GM23338 (cell line): ENCODE data around the gene ITGA2. TPM values are rescaled to one million over a fixed set of nuclear protein-coding genes. Genes with fewer than 3 reads are reported as not detected.

Experiments used
- ATAC-seq: fragments of 200-7000 bp; cut with Tn5 transposase; 3 replicates; pipeline ENCODE4 v1.9.1; 2020
- DNase-seq: peaks from one replicate; pipeline ENCODE4 v3.0.0-alpha.2; 2015; ENCODE audit warnings: low spot score
- H2AFZ ChIP-seq: fragments of 200-600 bp; sonication (generic); 2 replicates; pipeline ENCODE4 v1.8.0; 2016; ENCODE audit warnings: antibody characterized with exemption, mild to moderate bottlenecking, moderate library complexity
- H3F3A ChIP-seq: fragments of 200-600 bp; sonication (generic); replicated peaks from 2 replicates; pipeline ENCODE4 v1.8.0; 2017; ENCODE audit warnings: antibody characterized with exemption, mixed run types, low read depth
- H3K27ac ChIP-seq: fragments of 200-600 bp; sonication (generic); 2 replicates; pipeline ENCODE4 v1.6.1; 2016; ENCODE audit warnings: low read depth
- H3K27me3 ChIP-seq: fragments of 200-600 bp; sonication (generic); 2 replicates; pipeline ENCODE4 v1.8.0; 2016; ENCODE audit warnings: mild to moderate bottlenecking, mixed run types, moderate library complexity; ENCODE audit not compliant: insufficient read depth
- H3K36me3 ChIP-seq: fragments of 200-600 bp; sonication (generic); 2 replicates; pipeline ENCODE4 v1.8.0; 2016; ENCODE audit warnings: mild to moderate bottlenecking; ENCODE audit not compliant: insufficient read depth
- H3K4me1 ChIP-seq: fragments of 200-600 bp; sonication (generic); 2 replicates; pipeline ENCODE4 v1.8.0; 2016; ENCODE audit warnings: mild to moderate bottlenecking, moderate library complexity; ENCODE audit not compliant: insufficient read depth
- H3K4me2 ChIP-seq: fragments of 200-600 bp; sonication (generic); 2 replicates; pipeline ENCODE4 v1.7.1; 2017; ENCODE audit warnings: mixed run types
- H3K4me3 ChIP-seq: fragments of 200-600 bp; sonication (generic); 2 replicates; pipeline ENCODE4 v1.6.1; 2016; ENCODE audit warnings: mixed run types
- H3K79me2 ChIP-seq: fragments of 200-600 bp; sonication (generic); replicated peaks from 2 replicates; pipeline ENCODE4 v1.8.0; 2017; ENCODE audit warnings: mild to moderate bottlenecking; ENCODE audit not compliant: insufficient read depth
- H3K9me2 ChIP-seq: fragments of 200-600 bp; sonication (generic); 2 replicates; pipeline ENCODE4 v1.8.0; 2017; ENCODE audit not compliant: insufficient read depth
- H4K20me1 ChIP-seq: fragments of 200-600 bp; sonication (generic); replicated peaks from 2 replicates; pipeline ENCODE4 v1.8.0; 2017; ENCODE audit warnings: mild to moderate bottlenecking; ENCODE audit not compliant: insufficient read depth
- H3K27ac Mint-ChIP-seq: 2 replicates; pipeline ENCODE4 v1.8.0; 2020; ENCODE audit warnings: inconsistent platforms, mild to moderate bottlenecking, moderate library complexity, mixed read lengths
- H3K27me3 Mint-ChIP-seq: 3 replicates; pipeline ENCODE4 v1.8.0; 2022; ENCODE audit warnings: low read depth, mild to moderate bottlenecking, moderate library complexity, mixed read lengths, inconsistent platforms; ENCODE audit not compliant: insufficient read depth, poor library complexity
- H3K36me3 Mint-ChIP-seq: 3 replicates; pipeline ENCODE4 v1.8.0; 2021; ENCODE audit warnings: low read depth, mild to moderate bottlenecking, inconsistent platforms, moderate library complexity, mixed read lengths
- H3K4me1 Mint-ChIP-seq: 3 replicates; pipeline ENCODE4 v1.8.0; 2020; ENCODE audit warnings: mild to moderate bottlenecking, inconsistent platforms, mixed read lengths
- H3K4me3 Mint-ChIP-seq: 3 replicates; pipeline ENCODE4 v1.8.0; 2021; ENCODE audit warnings: moderate library complexity, mild to moderate bottlenecking, inconsistent platforms, mixed read lengths
- H3K9me3 Mint-ChIP-seq: 3 replicates; pipeline ENCODE4 v1.8.0; 2020; ENCODE audit warnings: moderate library complexity, mild to moderate bottlenecking, inconsistent platforms, mixed read lengths
- CREB1 ChIP-seq: fragments of 250-450 bp; sonication (Bioruptor Pico); IDR thresholded peaks from 2 replicates; pipeline ENCODE4 v1.5.0; 2020; ENCODE audit warnings: low read depth, mild to moderate bottlenecking, moderate library complexity
- EZH2 ChIP-seq: fragments of 200-600 bp; sonication (generic); IDR thresholded peaks from one replicate; pipeline ENCODE4 v1.8.0; 2017; ENCODE audit warnings: antibody characterized with exemption, mild to moderate bottlenecking, low read depth; ENCODE audit not compliant: unreplicated experiment
- EZH2phosphoT487 ChIP-seq: fragments of 200-600 bp; sonication (generic); IDR thresholded peaks from one replicate; pipeline ENCODE4 v1.8.1; 2018; ENCODE audit warnings: antibody characterized with exemption; ENCODE audit not compliant: unreplicated experiment
- JUNB ChIP-seq: IDR thresholded peaks from one replicate; pipeline ENCODE4 v1.6.1; 2016; ENCODE audit warnings: antibody characterized with exemption; ENCODE audit not compliant: unreplicated experiment
- NANOG ChIP-seq: IDR thresholded peaks from 2 replicates; pipeline ENCODE4 v1.6.1; 2016; ENCODE audit warnings: antibody characterized with exemption, borderline replicate concordance
- POLR2AphosphoS5 ChIP-seq: IDR thresholded peaks from 2 replicates; pipeline ENCODE4 v1.6.1; 2016; ENCODE audit warnings: antibody characterized with exemption, low read depth
- STAT1 ChIP-seq: IDR thresholded peaks from one replicate; pipeline ENCODE4 v1.6.1; 2016; ENCODE audit warnings: antibody characterized with exemption; ENCODE audit not compliant: unreplicated experiment
- ZNF114 ChIP-seq: fragments of 250-450 bp; sonication (Bioruptor Pico); IDR thresholded peaks from 2 replicates; pipeline ENCODE4 v1.5.0; 2020; ENCODE audit warnings: mild to moderate bottlenecking, moderate library complexity
- ZNF331 ChIP-seq: fragments of 250-450 bp; sonication (Bioruptor Pico); IDR thresholded peaks from 2 replicates; pipeline ENCODE4 v1.5.0; 2020; ENCODE audit warnings: low read depth, mild to moderate bottlenecking, moderate library complexity
- ZNF462 ChIP-seq: fragments of 250-450 bp; sonication (Bioruptor Pico); IDR thresholded peaks from 2 replicates; pipeline ENCODE4 v1.5.0; 2020; ENCODE audit warnings: mild to moderate bottlenecking, moderate library complexity
- polyA plus RNA-seq: library from polyadenylated mRNA; unstranded; fragments of >200 nt; fragmentation: Nextera tagmentation; extraction: Ambion mirVana; gene quantifications from 2 replicates; pipeline ENCODE4 v1.2.1, GENCODE V29; 2016
- total RNA-seq: library from RNA; depleted of rRNA; stranded (reverse); fragments of >200 nt; shearing (Covaris generic); gene quantifications from 2 replicates; pipeline ENCODE4 v1.2.3, GENCODE V29; 2014
- TF ChIP-seq, protein P1 (sequence below): IDR thresholded peaks from one replicate; pipeline ENCODE4 v1.6.1; 2018; ENCODE audit warnings: antibody characterized with exemption; ENCODE audit not compliant: unreplicated experiment
- TF ChIP-seq, protein P2 (sequence below), 2 experiments: fragments of 200-600 bp in 1 of 2; sonication (generic) in 1 of 2; conservative IDR thresholded peaks; 2 replicates each; pipeline versions ENCODE4 v1.5.1 to v1.6.1; 2016 to 2017; ENCODE audit warnings: antibody characterized with exemption in 2 of 2, low read depth in 2 of 2, mild to moderate bottlenecking in 2 of 2, moderate library complexity in 1 of 2
- TF ChIP-seq, protein P3 (sequence below): IDR thresholded peaks from 2 replicates; pipeline ENCODE4 v1.6.1; 2016; ENCODE audit warnings: antibody characterized with exemption

Gene ITGA2
- total and polyA plus RNA-seq, 2 experiments from 2014 or later, result 2.6 to 7.1 TPM

DNA sequence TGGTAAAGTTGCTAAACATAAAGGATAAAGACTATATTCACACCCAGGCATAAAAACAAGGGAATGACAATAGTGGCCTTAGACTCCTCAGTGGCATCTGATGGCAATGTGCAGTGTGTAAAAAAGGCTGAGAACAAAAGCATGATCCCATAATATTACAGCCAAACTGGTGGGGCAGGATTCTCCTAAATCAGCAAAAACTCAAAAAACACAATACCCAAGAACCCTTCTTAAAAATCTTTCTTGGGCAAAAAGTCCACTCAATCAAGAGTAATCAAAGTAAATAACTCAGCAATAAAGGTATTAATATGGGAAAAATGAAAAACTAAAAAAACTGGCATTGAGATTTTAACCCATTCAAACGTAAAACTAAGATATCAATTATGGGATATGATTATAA, 122.0 kb downstream of the ITGA2 start:
- Mint-ChIP-seq H3K9me3 (no peaks in the 10 kb centered on the region), H3K4me1 (peaks cover 12% of the 10 kb centered on the region), H3K27me3 (peaks cover 2% of the 10 kb centered on the region), H3K27ac (no peak overlapping the region), H3K4me3 (no peak overlapping the region), H3K36me3 (peaks cover 4% of the 10 kb centered on the region; the same call in 2 of the 3 replicates)
- Histone ChIP-seq H3F3A (no peaks in the 10 kb centered on the region; the same call in 1 of the 2 replicates), H4K20me1 (no peaks in the 10 kb centered on the region), H3K4me3 (no peak overlapping the region), H3K9me2 (no peaks in the 10 kb centered on the region), H2AFZ (no peak overlapping the region), H3K4me1 (peaks cover 10% of the 10 kb centered on the region), H3K27me3 (no peaks in the 10 kb centered on the region), H3K36me3 (no peaks in the 10 kb centered on the region), H3K4me2 (no peak overlapping the region), H3K27ac (no peak overlapping the region), H3K79me2 (no peaks in the 10 kb centered on the region)
- ATAC-seq (no peak), DNase-seq (no peak)
- no peak for TF ChIP-seq ZNF462 (CRISPR knock-in tag)
- no peak for TF ChIP-seq POLR2AphosphoS5
- TF ChIP-seq, protein P1, sequence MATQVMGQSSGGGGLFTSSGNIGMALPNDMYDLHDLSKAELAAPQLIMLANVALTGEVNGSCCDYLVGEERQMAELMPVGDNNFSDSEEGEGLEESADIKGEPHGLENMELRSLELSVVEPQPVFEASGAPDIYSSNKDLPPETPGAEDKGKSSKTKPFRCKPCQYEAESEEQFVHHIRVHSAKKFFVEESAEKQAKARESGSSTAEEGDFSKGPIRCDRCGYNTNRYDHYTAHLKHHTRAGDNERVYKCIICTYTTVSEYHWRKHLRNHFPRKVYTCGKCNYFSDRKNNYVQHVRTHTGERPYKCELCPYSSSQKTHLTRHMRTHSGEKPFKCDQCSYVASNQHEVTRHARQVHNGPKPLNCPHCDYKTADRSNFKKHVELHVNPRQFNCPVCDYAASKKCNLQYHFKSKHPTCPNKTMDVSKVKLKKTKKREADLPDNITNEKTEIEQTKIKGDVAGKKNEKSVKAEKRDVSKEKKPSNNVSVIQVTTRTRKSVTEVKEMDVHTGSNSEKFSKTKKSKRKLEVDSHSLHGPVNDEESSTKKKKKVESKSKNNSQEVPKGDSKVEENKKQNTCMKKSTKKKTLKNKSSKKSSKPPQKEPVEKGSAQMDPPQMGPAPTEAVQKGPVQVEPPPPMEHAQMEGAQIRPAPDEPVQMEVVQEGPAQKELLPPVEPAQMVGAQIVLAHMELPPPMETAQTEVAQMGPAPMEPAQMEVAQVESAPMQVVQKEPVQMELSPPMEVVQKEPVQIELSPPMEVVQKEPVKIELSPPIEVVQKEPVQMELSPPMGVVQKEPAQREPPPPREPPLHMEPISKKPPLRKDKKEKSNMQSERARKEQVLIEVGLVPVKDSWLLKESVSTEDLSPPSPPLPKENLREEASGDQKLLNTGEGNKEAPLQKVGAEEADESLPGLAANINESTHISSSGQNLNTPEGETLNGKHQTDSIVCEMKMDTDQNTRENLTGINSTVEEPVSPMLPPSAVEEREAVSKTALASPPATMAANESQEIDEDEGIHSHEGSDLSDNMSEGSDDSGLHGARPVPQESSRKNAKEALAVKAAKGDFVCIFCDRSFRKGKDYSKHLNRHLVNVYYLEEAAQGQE, result no peak
- no peak for TF ChIP-seq EZH2phosphoT487
- TF ChIP-seq JUNB, result no peak
- TF ChIP-seq EZH2, result no peak
- TF ChIP-seq NANOG, result no peak
- no peak for TF ChIP-seq CREB1 (CRISPR knock-in tag)
- TF ChIP-seq ZNF114 (CRISPR knock-in tag), result no peak
- no peak for TF ChIP-seq ZNF331 (CRISPR knock-in tag)
- no peak for TF ChIP-seq STAT1
- TF ChIP-seq, protein P2, sequence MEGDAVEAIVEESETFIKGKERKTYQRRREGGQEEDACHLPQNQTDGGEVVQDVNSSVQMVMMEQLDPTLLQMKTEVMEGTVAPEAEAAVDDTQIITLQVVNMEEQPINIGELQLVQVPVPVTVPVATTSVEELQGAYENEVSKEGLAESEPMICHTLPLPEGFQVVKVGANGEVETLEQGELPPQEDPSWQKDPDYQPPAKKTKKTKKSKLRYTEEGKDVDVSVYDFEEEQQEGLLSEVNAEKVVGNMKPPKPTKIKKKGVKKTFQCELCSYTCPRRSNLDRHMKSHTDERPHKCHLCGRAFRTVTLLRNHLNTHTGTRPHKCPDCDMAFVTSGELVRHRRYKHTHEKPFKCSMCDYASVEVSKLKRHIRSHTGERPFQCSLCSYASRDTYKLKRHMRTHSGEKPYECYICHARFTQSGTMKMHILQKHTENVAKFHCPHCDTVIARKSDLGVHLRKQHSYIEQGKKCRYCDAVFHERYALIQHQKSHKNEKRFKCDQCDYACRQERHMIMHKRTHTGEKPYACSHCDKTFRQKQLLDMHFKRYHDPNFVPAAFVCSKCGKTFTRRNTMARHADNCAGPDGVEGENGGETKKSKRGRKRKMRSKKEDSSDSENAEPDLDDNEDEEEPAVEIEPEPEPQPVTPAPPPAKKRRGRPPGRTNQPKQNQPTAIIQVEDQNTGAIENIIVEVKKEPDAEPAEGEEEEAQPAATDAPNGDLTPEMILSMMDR (conservative IDR thresholded peaks at IDR 0.05; ENCODE audit: low read depth in 2 of 2), result no peak
- TF ChIP-seq, protein P3, sequence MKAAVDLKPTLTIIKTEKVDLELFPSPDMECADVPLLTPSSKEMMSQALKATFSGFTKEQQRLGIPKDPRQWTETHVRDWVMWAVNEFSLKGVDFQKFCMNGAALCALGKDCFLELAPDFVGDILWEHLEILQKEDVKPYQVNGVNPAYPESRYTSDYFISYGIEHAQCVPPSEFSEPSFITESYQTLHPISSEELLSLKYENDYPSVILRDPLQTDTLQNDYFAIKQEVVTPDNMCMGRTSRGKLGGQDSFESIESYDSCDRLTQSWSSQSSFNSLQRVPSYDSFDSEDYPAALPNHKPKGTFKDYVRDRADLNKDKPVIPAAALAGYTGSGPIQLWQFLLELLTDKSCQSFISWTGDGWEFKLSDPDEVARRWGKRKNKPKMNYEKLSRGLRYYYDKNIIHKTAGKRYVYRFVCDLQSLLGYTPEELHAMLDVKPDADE, result no peak
